MCF 10A (cell line): Measurements from ENCODE around the gene CLIP1. TPM values are rescaled to one million over a fixed set of nuclear protein-coding genes. Genes with fewer than 3 reads are reported as not detected.

Experiments
- BruUV-seq: library from RNA; stranded (reverse); fragments of 400-500 nt; replicated peaks from 2 replicates; lab custom pipeline; 2021; lab: Mats Ljungman, UMichigan
- CTCF ChIA-PET: fragments of 300-600 bp; sonication (Branson Sonifier 250); formaldehyde crosslinking; extraction: SDS; loops from one replicate; lab custom pipeline; 2021; ENCODE audit warnings: antibody characterized with exemption, inconsistent platforms; lab: Yijun Ruan, JAX
- POLR2A ChIA-PET: fragments of 300-600, 350-650 bp; sonication (Branson Sonifier 250); formaldehyde crosslinking; extraction: SDS; loops from one replicate; lab custom pipeline; 2020; ENCODE audit warnings: antibody characterized with exemption, inconsistent platforms; lab: Yijun Ruan, JAX
- DNase-seq: peaks from one replicate; pipeline ENCODE4 v3.0.0-alpha.2; 2018; ENCODE audit not compliant: unreplicated experiment
- H3K27ac Mint-ChIP-seq: one replicate; pipeline ENCODE4 v1.8.0; 2022; ENCODE audit warnings: mild to moderate bottlenecking, low read depth, mixed read lengths; ENCODE audit not compliant: unreplicated experiment
- H3K27me3 Mint-ChIP-seq: one replicate; pipeline ENCODE4 v1.8.0; 2022; ENCODE audit warnings: mixed read lengths; ENCODE audit not compliant: insufficient read depth, unreplicated experiment
- H3K36me3 Mint-ChIP-seq: one replicate; pipeline ENCODE4 v1.8.0; 2022; ENCODE audit warnings: mild to moderate bottlenecking, moderate library complexity, mixed read lengths; ENCODE audit not compliant: insufficient read depth, unreplicated experiment
- H3K4me1 Mint-ChIP-seq: one replicate; pipeline ENCODE4 v1.8.0; 2022; ENCODE audit warnings: mixed read lengths; ENCODE audit not compliant: insufficient read depth, unreplicated experiment
- H3K4me3 Mint-ChIP-seq: one replicate; pipeline ENCODE4 v1.8.0; 2022; ENCODE audit warnings: mild to moderate bottlenecking, moderate library complexity, mixed read lengths; ENCODE audit not compliant: unreplicated experiment
- H3K9me3 Mint-ChIP-seq: one replicate; pipeline ENCODE4 v1.8.0; 2022; ENCODE audit warnings: mixed read lengths; ENCODE audit not compliant: unreplicated experiment
- intact Hi-C: fragments of 100-400 bp; cut with micrococcal nuclease; formaldehyde crosslinking; loops from 2 replicates; pipeline ENCODE4 v1.14.1; 2022
- total RNA-seq: library from RNA; stranded (reverse); gene quantifications from 2 replicates; pipeline ENCODE4 v1.2.3, GENCODE V29; 2022
- TF ChIP-seq, protein P1 (sequence below): fragments of 200-600 bp; IDR thresholded peaks from one replicate; pipeline ENCODE4 v1.8.0; 2022; ENCODE audit warnings: antibody characterized with exemption, mild to moderate bottlenecking; ENCODE audit not compliant: unreplicated experiment

Gene CLIP1
- total RNA-seq, 1 experiment from 2014 or later = 92.6 TPM

DNA sequence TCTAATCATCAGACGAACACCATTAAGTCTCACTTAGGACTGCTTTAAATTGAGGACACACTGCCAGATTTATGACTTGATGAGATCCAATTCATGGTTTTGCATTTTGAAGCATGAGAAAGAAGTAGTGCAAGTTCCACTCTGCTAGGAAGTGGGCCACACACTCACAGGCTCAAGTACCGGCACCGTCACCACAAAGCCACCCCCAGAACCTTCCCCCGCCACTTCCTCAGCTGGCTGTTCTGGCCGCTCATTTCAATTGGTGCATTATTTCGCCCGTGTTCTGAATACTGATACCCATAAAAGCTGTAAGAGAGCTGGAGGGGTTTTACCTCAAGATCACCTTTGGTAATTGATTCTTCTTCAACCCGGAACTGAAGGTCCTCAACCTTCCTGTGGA, 70.1 kb downstream of the CLIP1 start:
- Mint-ChIP-seq H3K36me3 (peaks cover 90% of the 10 kb centered on the region), H3K27me3 (no peaks in the 10 kb centered on the region), H3K27ac (no peak overlapping the region), H3K9me3 (no peaks in the 10 kb centered on the region), H3K4me1 (peaks cover 6% of the 10 kb centered on the region), H3K4me3 (no peak overlapping the region)
- CTCF ChIA-PET = interaction anchor here (0.7 kb wide), 1 partner anchor 9 kb away, joined by 3 read pairs; no protein-coding TSS in a partner anchor
- TF ChIP-seq, protein P1, sequence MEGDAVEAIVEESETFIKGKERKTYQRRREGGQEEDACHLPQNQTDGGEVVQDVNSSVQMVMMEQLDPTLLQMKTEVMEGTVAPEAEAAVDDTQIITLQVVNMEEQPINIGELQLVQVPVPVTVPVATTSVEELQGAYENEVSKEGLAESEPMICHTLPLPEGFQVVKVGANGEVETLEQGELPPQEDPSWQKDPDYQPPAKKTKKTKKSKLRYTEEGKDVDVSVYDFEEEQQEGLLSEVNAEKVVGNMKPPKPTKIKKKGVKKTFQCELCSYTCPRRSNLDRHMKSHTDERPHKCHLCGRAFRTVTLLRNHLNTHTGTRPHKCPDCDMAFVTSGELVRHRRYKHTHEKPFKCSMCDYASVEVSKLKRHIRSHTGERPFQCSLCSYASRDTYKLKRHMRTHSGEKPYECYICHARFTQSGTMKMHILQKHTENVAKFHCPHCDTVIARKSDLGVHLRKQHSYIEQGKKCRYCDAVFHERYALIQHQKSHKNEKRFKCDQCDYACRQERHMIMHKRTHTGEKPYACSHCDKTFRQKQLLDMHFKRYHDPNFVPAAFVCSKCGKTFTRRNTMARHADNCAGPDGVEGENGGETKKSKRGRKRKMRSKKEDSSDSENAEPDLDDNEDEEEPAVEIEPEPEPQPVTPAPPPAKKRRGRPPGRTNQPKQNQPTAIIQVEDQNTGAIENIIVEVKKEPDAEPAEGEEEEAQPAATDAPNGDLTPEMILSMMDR = no peak
- intact Hi-C loops = no loop called here
- POLR2A ChIA-PET = no interaction called here
- BruUV-seq = no TSS peak
- DNase-seq = no peak

DNA sequence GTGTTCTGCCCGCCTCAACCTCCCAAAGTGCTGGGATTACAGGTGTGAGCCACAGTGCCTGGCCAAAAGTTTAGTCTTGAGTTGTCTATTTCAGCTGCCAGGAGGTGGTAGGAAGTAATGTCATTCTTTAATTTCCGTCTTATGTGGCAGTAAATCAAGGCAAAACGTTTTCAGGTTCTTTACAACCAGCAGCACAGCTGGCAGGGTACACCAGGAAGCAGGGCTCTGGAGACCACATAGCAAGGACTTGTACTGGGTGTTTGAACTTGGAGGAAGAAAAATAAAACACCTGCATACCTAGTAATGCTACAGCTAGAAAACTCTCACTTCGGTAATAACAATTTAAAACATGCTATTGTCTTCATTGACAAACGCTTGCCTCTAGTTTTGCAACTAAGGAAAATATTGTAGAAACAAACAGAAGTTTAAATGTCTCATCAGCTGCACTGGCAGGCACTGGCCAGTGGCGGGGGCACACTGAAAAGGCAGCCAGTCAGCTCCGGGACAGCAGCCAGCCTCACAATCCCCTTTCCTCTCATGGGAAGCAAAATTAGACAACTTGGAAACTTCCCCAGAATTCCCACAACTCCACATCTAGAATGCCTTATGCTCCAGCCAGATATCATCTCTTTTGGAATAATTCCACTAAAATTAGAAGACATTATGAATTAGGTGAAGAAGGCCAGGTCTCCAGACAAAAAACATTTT, 72.2 kb downstream of the CLIP1 start:
- CTCF ChIA-PET = interaction anchor here (0.6 to 1.0 kb wide), 4 partner anchors 15 to 416 kb away, joined by 4 to 5 read pairs (median 5); no protein-coding TSS in a partner anchor
- BruUV-seq = no TSS peak
- Mint-ChIP-seq H3K9me3 (no peaks in the 10 kb centered on the region), H3K4me1 (no peaks in the 10 kb centered on the region), H3K27me3 (no peaks in the 10 kb centered on the region), H3K27ac (no peak overlapping the region), H3K36me3 (peaks cover 90% of the 10 kb centered on the region), H3K4me3 (no peak overlapping the region)
- POLR2A ChIA-PET = interaction anchor here (0.6 kb wide), 1 partner anchor 121 kb away, joined by 3 read pairs; no protein-coding TSS in a partner anchor
- TF ChIP-seq, protein P1 = no peak
- intact Hi-C loops = no loop called here
- DNase-seq = no peak

DNA sequence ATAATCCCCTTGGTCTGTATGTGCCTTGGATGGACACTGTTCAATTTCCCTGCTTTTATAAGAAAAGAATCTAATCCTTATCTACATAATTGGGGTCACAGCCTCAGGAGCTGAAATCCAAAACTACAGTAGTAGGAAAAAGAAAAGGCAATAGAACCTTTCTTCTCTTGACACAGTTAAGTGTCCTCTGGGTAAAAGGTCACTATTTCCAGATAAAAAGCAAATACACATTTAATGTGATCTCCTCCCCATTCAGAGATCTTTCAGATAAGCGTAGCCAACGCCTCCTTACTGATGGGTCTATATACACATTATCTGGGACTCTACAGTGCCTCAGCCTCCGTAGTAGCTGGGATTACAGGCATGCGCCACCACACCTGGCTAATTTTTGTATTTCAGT, 73.4 kb downstream of the CLIP1 start:
- ChIA-PET POLR2A (no interaction called here), CTCF (interaction anchor here (0.6 to 0.9 kb wide), 2 partner anchors 12 to 227 kb away, joined by 3 read pairs; no protein-coding TSS in a partner anchor)
- no peak overlapping the region for H3K4me3 Mint-ChIP-seq
- intact Hi-C loops = no loop called here
- peaks cover 85% of the 10 kb centered on the region for H3K36me3 Mint-ChIP-seq
- no peak for DNase-seq
- H3K27me3 Mint-ChIP-seq = no peaks in the 10 kb centered on the region
- H3K27ac Mint-ChIP-seq = no peak overlapping the region
- H3K4me1 Mint-ChIP-seq = no peaks in the 10 kb centered on the region
- TF ChIP-seq, protein P1 = no peak
- H3K9me3 Mint-ChIP-seq = no peaks in the 10 kb centered on the region
- no TSS peak for BruUV-seq

DNA sequence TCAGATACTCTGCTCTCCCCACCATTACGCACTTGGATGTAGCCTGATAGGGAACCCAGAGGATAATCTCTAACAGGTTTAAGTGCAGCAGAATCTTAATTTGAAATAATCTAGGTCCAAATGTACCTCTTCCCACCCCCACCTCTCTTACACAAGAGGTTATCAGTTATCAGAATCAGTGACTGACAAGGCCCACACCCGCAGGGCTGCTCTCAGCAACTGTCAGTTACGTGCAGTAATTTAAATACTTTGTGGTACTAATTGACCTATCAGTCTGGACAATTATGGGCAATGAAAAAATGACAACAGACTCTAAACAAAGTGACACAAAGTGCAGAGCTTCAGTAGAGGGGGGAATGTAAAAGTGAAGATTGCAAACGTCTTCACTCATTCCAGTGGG, 74.0 kb downstream of the CLIP1 start:
- intact Hi-C loops = no loop called here
- no peak for DNase-seq
- Mint-ChIP-seq H3K27ac (no peak overlapping the region), H3K4me1 (no peaks in the 10 kb centered on the region), H3K36me3 (peaks cover 85% of the 10 kb centered on the region), H3K9me3 (no peaks in the 10 kb centered on the region), H3K4me3 (no peak overlapping the region), H3K27me3 (no peaks in the 10 kb centered on the region)
- TF ChIP-seq, protein P1 = no peak
- POLR2A ChIA-PET = no interaction called here
- CTCF ChIA-PET = interaction anchor here (0.9 kb wide), 1 partner anchor 12 kb away, joined by 3 read pairs; no protein-coding TSS in a partner anchor
- BruUV-seq = no TSS peak
